Activated CD8-positive, alpha-beta memory T cell treated with anti-CD3 and anti-CD28 coated beads, Interleukin-2, amount 50 U/mL, for 1 hour (primary cell): ENCODE results near the gene STAMBPL1.
A peak's percentile ranks its signal among the peaks of the same experiment; 100 is the strongest.
"Not testable (repeated sequence)": the region's sequence is repeated elsewhere in the genome, so short reads cannot be mapped to it uniquely, and the experiment has no call there.

Experiments
- DNase-seq: peaks from one replicate; pipeline ENCODE4 v3.0.0-alpha.2; 2020; ENCODE audit errors: extremely low read depth

The STAMBPL1 gene

DNA sequence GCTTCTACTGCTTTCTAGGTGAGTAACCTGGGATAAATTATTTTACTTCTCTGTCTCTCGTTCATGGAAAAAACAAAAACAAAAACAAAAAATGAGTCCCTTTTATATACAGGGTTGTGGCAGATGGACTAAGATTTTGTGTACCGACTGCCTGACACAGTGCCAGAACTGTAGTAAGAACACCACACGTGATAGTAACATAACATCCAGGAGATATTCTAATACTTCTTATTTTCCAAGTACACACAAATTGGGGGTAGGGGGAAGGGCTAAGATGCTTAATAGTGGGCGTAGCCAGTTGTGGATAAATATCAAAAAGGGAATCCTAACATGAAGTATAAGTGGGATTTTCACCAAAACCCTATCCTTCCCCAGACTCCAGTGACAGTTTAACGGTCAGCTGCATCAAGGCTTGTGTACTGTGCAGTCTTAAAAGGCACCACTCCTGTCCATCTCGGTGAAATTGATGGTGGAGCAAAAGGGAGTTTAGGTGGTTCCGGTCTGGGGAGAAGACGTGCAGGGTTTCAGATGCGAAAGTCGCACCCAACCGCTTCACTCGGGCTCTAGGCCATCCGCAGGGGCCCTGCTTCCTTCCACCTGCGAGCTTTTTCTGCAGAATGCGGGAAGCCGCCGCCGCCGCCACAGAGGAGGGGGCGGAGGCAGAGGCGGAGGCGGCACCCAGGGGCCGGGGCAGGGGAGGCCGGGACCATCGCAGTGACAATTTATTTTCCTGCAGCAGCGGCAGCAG, at the start of gene STAMBPL1:
TSS of gene STAMBPL1 (plus strand) at position 712 of the 748 bp plus-strand sequence. CDS start 21,464 bp downstream, outside the sequence.
- DNase-seq: no peak

- DNase-seq: no peak
Measured at GRCh38 chr10:88830643-88831268, 49.3 kb upstream of the STAMBPL1 start.

GRCh38 chr10:88831709-88832108, 48.3 kb upstream of the STAMBPL1 start:
- no peak for DNase-seq

GRCh38 chr10:88832376-88832775, 47.7 kb upstream of the STAMBPL1 start:
- DNase-seq: no peak

DNA sequence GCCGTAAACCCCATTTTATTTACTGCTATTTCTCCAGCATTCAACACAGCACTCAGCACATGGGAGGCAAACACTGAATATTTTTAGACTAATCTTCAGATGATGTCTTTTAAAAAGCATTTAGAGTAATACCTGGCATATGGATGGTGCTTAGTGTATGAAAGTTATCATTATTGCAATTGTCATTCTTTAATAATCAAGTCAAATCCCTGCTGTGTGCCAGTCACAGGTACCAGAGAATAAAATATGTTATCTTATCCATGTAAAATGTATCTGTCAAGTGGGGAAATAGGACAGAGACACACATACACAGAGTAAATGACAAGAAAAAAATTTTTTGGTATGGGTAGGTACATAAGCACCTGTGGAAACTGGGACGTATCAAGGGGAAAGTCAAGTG, 46.9 kb upstream of the STAMBPL1 start:
- no peak for DNase-seq

GRCh38 chr10:88833723-88834122, 46.3 kb upstream of the STAMBPL1 start:
- DNase-seq: no peak

GRCh38 chr10:88835096-88835909, 44.7 kb upstream of the STAMBPL1 start:
- peak; percentile 51 for DNase-seq

DNA sequence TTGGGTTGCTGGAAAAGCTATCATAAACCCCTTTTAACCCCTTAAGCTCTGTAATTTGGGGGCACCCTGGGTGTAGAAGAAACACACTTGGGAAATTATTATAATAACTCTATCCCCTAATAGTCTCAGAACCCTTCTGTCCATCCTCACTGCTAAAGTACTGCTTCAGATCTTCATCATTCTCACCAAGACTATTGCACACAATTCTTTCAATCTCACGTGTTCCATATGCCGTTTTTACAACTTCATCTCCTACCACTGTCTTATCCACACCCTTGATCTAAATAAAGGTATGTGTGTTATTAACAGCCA, 44.2 kb upstream of the STAMBPL1 start:
- DNase-seq: no peak

DNA sequence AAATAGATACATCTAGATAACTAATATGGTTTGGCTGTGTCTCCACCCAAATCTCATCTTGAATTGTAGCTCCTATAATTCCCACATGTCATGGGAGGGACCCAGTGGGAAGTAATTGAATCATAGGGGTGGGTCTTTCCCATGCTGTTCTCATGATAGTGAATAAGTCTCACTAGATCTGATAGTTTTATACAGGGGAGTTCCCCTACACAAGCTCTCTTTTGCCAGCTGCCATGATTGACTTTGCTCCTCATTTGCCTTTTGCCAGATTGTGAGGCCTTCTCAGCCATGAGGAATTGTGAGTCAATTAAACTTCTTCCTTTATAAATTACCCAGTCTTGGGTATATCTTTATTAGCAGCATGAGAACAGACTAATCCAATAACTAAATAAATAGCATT, 42.4 kb upstream of the STAMBPL1 start:
- DNase-seq: not testable (repeated sequence)

DNA sequence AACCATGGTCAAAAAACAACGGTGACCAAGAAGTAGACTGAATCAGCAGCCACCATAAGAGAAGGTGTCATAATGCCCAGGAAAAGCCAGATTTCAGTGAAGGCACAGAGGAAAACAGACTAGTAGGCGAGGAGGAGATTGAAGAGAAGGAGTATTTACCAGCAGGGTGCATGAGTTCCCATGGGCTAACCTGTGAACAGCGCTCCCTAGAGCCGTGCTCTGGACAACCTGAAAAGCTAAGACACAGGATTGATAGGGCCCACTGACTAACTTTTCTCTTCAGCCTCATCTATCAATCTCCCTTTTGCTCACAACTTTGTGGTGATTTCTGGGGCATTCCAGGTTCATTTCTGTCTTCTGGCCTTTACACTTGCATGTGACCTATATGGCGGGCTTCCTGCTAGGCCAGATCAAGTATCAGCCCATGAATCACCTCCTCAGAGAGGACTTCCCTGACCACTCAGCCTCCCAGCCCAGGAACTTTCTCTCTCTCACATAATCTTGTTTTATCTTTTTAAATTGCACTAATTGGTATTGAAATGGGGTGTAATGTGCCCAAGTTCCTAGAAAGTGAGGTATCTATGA, 41.2 kb upstream of the STAMBPL1 start:
- no peak for DNase-seq

DNA sequence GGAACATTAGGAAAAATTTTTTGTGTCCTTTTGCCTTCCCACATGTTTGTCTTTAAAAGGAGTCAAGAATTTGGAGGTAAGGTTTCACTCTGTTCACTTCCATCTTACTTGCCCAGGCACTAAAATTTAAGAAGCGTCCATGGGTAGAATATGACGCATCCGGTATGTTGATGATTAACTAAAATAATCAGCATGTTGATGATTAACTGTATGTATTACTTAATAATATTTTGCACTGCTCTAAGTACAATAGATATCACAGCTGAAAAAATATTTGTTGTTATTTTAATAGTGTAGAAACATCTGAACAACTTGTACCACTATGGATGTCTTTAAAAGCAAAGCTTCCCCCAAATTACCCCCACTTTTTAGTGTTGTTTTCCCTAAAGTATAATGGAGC, 39.9 kb upstream of the STAMBPL1 start:
- DNase-seq: no peak

GRCh38 chr10:88840881-88841280, 39.2 kb upstream of the STAMBPL1 start:
- no peak for DNase-seq

DNA sequence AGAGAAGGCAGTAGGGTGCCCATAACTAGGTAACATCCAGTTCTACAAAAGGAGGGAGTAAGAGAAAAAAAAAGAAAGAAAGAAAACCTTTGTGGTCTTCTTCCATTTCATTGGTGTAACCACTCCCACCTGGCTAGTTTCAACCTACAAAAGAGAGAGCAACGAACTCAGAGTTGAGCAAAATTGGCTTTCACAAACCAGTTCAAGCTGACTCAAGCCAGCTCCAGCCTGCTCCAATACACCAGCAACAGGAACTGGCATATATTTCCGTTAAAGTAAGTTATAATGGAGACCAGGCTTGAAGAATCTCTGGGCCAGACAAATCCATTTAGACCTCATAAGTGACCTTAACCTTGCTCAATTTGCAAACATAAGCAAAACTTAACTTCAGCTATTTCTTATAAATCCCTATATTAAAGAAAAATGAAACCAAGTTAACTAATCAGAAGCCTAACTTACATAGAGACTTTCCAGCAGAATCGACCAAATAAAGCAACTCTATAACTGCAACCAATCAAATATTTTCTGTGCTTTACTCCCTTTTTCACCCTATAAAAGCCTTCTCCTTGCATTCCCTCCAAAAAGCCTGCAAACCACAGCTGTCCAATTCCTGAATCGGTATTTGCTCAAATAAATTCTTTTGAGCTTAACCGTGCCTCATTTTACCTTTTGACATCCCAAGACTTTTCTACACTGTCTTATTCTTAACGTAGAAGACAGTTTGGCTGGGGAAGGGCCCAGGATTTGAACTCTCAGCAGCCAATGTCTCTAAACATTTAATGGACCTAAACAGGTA, 38.5 kb upstream of the STAMBPL1 start:
- no peak for DNase-seq

- DNase-seq: no peak
Measured at GRCh38 chr10:88843171-88843570, 36.9 kb upstream of the STAMBPL1 start.

- no peak for DNase-seq
Measured at GRCh38 chr10:88848499-88848898, 31.5 kb upstream of the STAMBPL1 start.

DNA sequence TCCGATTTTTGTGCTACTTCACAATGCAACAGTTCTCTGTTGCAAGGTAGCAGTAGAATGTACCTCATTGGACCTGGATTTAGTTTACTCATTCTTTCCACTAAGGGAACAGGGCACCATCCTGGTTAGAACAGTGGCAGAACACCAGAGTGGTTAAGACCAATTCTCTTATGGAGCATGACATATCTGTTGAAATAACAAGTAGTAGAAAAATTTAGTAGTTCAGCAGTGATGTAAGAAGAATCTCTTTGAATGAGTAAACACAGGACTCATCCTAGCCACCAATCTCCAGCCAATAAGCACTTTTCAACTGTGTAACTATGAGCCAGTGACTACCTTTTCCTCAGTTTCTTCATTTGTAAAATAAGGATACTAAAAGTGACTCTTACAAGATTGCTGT, 30.8 kb upstream of the STAMBPL1 start:
- no peak for DNase-seq

GRCh38 chr10:88850712-88851111, 29.3 kb upstream of the STAMBPL1 start:
- DNase-seq: no peak

DNA sequence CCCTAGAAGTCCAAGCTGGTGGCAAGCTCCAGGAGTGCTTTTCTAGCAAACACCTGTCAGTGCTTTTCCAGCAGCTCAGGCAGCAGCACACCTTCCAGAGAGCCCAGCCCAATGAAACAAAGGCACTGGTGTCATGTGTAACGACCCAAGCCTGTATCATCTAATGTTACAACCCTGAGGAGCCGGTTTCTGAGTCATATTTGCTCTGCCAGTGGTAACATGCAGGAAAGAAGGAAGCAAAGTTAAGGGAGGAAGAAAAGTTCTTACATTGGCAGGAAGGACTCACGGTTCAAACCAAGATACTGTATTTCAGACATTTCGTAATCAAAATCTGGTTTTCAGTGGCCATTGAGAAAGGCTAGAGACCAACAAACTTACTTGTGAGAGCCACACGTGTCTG, 28.3 kb upstream of the STAMBPL1 start, which contains the start of gene ANKRD22:
TSS of gene ANKRD22 (minus strand) at position 139 of the 400 bp plus-strand sequence. CDS start 237 bp downstream, outside the sequence.
- DNase-seq: no peak

GRCh38 chr10:88852327-88852726, 27.7 kb upstream of the STAMBPL1 start:
- DNase-seq: no peak

DNA sequence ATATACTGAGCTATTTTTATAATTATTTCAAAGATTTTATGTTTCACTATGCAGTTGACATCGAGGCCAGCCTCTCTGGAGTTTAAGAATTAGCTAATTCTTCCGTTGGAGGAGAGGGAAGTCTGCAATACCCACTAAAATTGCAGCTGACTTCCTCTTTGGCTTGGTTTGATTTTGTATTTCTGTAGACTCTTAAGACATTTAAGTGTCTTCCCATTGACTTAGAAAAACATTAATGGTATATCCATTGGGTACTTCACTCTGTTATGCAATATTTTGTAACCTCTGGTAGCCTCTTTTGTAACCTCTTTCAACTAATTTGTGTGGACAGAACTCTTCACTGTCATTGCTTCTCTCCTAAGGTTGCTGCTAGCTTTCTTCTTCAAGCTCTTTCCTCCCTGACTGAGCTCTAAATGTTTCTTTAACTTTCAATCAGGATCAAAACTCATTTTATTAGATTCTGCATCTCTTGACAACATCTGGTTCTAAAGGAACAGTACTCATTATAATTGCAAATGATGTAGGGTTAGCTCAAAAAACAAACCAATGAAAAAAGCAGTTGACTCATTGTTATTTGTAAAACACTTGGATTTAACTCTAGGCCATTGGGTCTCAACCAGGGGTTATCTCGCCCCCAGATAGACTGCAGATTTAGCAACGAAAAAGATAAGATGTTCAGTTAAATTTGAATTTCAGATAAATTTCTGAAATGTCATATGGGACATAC, 26.7 kb upstream of the STAMBPL1 start:
- DNase-seq: no peak

GRCh38 chr10:88854684-88855083, 25.4 kb upstream of the STAMBPL1 start:
- no peak for DNase-seq
